SK-N-SH treated with all-trans-retinoic acid at 6 μM for 48 hours (cell line): ENCODE data around the gene SMOC1.

Experiments
- ATAC-seq: fragments of 200-7000 bp; cut with Tn5 transposase; 3 replicates; pipeline ENCODE4 v1.9.1; 2020; ENCODE audit warnings: mild to moderate bottlenecking, moderate library complexity
- BACH2 ChIP-seq: fragments of 250-450 bp; sonication (Bioruptor Pico); IDR thresholded peaks from 2 replicates; pipeline ENCODE4 v1.9.0; 2021; ENCODE audit warnings: mild to moderate bottlenecking, borderline replicate concordance
- CSDC2 ChIP-seq: fragments of 250-450 bp; sonication (Bioruptor Pico); IDR thresholded peaks from 2 replicates; pipeline ENCODE4 v1.5.0; 2020; ENCODE audit warnings: mild to moderate bottlenecking, moderate library complexity
- ESRRG ChIP-seq: fragments of 250-450 bp; sonication (Bioruptor Pico); IDR thresholded peaks from 2 replicates; pipeline ENCODE4 v1.6.1; 2021; ENCODE audit warnings: mild to moderate bottlenecking
- GLIS3 ChIP-seq: fragments of 250-450 bp; sonication (Bioruptor Pico); IDR thresholded peaks from 2 replicates; pipeline ENCODE4 v1.5.0; 2020; ENCODE audit warnings: mild to moderate bottlenecking, moderate library complexity
- ISL1 ChIP-seq: fragments of 250-450 bp; sonication (Bioruptor Pico); IDR thresholded peaks from 2 replicates; pipeline ENCODE4 v2.1.2; 2022; ENCODE audit warnings: mild to moderate bottlenecking, moderate library complexity
- OSR1 ChIP-seq: fragments of 250-450 bp; sonication (Bioruptor Pico); IDR thresholded peaks from 2 replicates; pipeline ENCODE4 v1.8.0; 2022; ENCODE audit warnings: moderate library complexity, mild to moderate bottlenecking, inconsistent platforms
- PPARA ChIP-seq: fragments of 250-450 bp; sonication (Bioruptor Pico); IDR thresholded peaks from 2 replicates; pipeline ENCODE4 v1.5.0; 2020; ENCODE audit warnings: mild to moderate bottlenecking, borderline replicate concordance
- RARB ChIP-seq: fragments of 250-450 bp; sonication (Bioruptor Pico); IDR thresholded peaks from 2 replicates; pipeline ENCODE4 v1.8.0; 2021; ENCODE audit warnings: mild to moderate bottlenecking, moderate library complexity
- SNAI2 ChIP-seq: fragments of 250-450 bp; sonication (Bioruptor Pico); IDR thresholded peaks from 2 replicates; pipeline ENCODE4 v1.5.0; 2020; ENCODE audit warnings: mild to moderate bottlenecking, moderate library complexity
- TCF4 ChIP-seq: fragments of 250-450 bp; sonication (Bioruptor Pico); IDR thresholded peaks from 2 replicates; pipeline ENCODE4 v1.8.0; 2021; ENCODE audit warnings: mild to moderate bottlenecking, moderate library complexity, borderline replicate concordance
- TOX ChIP-seq: fragments of 250-450 bp; sonication (Bioruptor Pico); IDR thresholded peaks from 2 replicates; pipeline ENCODE4 v1.8.0; 2021; ENCODE audit warnings: mild to moderate bottlenecking, moderate library complexity, borderline replicate concordance
- ZC3H10 ChIP-seq: fragments of 250-450 bp; sonication (Bioruptor Pico); IDR thresholded peaks from 2 replicates; pipeline ENCODE4 v1.5.1; 2021; ENCODE audit warnings: mild to moderate bottlenecking, moderate library complexity
- ZFP3 ChIP-seq: fragments of 250-450 bp; sonication (Bioruptor Pico); IDR thresholded peaks from 2 replicates; pipeline ENCODE4 v1.5.0; 2020; ENCODE audit warnings: mild to moderate bottlenecking, moderate library complexity
- ZFP30 ChIP-seq: fragments of 450-650 bp; formaldehyde crosslinking; IDR thresholded peaks from 2 replicates; pipeline ENCODE4 v1.5.0; 2022; ENCODE audit warnings: mild to moderate bottlenecking, moderate library complexity
- ZNF565 ChIP-seq: fragments of 450-650 bp; formaldehyde crosslinking; conservative IDR thresholded peaks from 2 replicates; pipeline ENCODE4 v1.5.0; 2020; ENCODE audit warnings: low read depth, mild to moderate bottlenecking, moderate library complexity
- ZNF70 ChIP-seq: fragments of 450-650 bp; formaldehyde crosslinking; IDR thresholded peaks from 2 replicates; pipeline ENCODE4 v1.5.0; 2020; ENCODE audit warnings: mild to moderate bottlenecking, moderate library complexity
- ZNF8 ChIP-seq: fragments of 450-650 bp; formaldehyde crosslinking; IDR thresholded peaks from 2 replicates; pipeline ENCODE4 v1.5.0; 2020; ENCODE audit warnings: mild to moderate bottlenecking, moderate library complexity
- TF ChIP-seq, protein P1 (sequence below): fragments of 250-450 bp; sonication (Bioruptor Pico); IDR thresholded peaks from 2 replicates; pipeline ENCODE4 v1.8.0; 2021; ENCODE audit warnings: low read depth, mild to moderate bottlenecking, moderate library complexity, borderline replicate concordance
- TF ChIP-seq, protein P2 (sequence below): fragments of 250-450 bp; sonication (Bioruptor Pico); IDR thresholded peaks from 2 replicates; pipeline ENCODE4 v1.5.0; 2020; ENCODE audit warnings: mild to moderate bottlenecking, moderate library complexity
- TF ChIP-seq, protein P3 (sequence below): fragments of 250-450 bp; sonication (Bioruptor Pico); IDR thresholded peaks from 2 replicates; pipeline ENCODE4 v1.8.0; 2020; ENCODE audit warnings: mild to moderate bottlenecking, moderate library complexity, borderline replicate concordance
- TF ChIP-seq, protein P4 (sequence below): fragments of 250-450 bp; sonication (Bioruptor Pico); IDR thresholded peaks from 2 replicates; pipeline ENCODE4 v1.5.1; 2021; ENCODE audit warnings: mild to moderate bottlenecking, moderate library complexity
- TF ChIP-seq, protein P5 (sequence below): fragments of 250-450 bp; sonication (Bioruptor Pico); IDR thresholded peaks from 2 replicates; pipeline ENCODE4 v1.5.1; 2020; ENCODE audit warnings: low read depth, mild to moderate bottlenecking, moderate library complexity

Gene SMOC1

DNA sequence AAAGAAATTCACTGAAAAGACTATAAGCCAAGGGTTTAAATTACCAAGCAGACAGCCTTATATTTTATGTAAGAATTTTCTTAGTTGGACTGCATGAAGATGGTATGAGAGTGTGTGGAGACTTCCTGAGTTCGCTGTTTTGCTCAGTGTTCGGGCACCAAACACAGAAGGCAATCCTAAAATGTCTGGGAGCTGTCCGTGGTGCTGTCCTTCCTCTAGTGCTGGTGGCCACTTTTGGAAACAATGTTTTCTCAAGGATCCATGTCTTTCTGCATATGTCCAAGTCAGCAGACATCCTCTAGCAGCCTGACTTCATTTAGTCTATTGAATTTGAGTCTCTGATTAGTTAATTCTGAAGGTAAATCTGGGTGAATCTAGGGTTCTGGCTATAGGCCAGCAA lies 173.8 kb downstream of the SMOC1 start (continued):
- TF ChIP-seq ZC3H10 (CRISPR knock-in tag), result no peak
- TF ChIP-seq TOX (CRISPR knock-in tag), result no peak
- no peak for TF ChIP-seq ESRRG (CRISPR knock-in tag)
- no peak for TF ChIP-seq ZNF70 (CRISPR knock-in tag)

DNA sequence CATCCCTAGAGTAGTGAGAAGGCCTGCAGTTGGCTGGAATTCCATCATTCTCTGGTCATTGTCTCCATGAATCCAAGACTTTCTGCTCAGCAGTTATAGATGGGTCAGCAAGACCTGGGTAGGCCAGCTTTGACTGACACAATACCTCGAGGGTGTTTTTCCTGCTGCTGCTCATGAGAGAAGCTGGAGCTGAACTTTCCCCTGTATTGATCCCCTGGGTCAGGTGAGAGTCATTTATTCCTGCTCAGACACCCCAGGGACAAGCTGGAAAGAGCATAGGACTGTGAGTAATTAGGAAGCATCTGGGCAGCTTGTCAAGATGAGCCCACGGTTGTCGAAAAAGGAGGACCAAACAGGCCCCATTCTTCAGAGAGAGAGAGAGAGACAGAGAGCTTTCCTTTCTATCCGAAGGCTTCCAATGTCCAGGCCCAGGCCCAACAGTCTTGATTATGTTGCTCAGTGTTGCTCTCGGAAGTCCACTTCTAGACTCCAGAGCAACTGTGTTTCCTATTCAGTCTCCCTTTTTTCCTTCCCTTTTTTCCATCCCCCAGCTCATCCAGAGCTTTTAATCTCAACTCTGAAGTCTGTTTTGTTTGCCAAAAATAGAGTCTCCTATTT lies 178.4 kb downstream of the SMOC1 start:
- TF ChIP-seq CSDC2 (CRISPR knock-in tag) (no peak), PPARA (CRISPR knock-in tag) (no peak), GLIS3 (CRISPR knock-in tag) (no peak), BACH2 (CRISPR knock-in tag) (no peak), ESRRG (CRISPR knock-in tag) (no peak)
- TF ChIP-seq, protein P1, sequence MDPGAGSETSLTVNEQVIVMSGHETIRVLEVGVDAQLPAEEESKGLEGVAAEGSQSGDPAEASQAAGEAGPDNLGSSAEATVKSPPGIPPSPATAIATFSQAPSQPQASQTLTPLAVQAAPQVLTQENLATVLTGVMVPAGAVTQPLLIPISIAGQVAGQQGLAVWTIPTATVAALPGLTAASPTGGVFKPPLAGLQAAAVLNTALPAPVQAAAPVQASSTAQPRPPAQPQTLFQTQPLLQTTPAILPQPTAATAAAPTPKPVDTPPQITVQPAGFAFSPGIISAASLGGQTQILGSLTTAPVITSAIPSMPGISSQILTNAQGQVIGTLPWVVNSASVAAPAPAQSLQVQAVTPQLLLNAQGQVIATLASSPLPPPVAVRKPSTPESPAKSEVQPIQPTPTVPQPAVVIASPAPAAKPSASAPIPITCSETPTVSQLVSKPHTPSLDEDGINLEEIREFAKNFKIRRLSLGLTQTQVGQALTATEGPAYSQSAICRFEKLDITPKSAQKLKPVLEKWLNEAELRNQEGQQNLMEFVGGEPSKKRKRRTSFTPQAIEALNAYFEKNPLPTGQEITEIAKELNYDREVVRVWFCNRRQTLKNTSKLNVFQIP (CRISPR knock-in tag), result no peak
- TF ChIP-seq, protein P2, sequence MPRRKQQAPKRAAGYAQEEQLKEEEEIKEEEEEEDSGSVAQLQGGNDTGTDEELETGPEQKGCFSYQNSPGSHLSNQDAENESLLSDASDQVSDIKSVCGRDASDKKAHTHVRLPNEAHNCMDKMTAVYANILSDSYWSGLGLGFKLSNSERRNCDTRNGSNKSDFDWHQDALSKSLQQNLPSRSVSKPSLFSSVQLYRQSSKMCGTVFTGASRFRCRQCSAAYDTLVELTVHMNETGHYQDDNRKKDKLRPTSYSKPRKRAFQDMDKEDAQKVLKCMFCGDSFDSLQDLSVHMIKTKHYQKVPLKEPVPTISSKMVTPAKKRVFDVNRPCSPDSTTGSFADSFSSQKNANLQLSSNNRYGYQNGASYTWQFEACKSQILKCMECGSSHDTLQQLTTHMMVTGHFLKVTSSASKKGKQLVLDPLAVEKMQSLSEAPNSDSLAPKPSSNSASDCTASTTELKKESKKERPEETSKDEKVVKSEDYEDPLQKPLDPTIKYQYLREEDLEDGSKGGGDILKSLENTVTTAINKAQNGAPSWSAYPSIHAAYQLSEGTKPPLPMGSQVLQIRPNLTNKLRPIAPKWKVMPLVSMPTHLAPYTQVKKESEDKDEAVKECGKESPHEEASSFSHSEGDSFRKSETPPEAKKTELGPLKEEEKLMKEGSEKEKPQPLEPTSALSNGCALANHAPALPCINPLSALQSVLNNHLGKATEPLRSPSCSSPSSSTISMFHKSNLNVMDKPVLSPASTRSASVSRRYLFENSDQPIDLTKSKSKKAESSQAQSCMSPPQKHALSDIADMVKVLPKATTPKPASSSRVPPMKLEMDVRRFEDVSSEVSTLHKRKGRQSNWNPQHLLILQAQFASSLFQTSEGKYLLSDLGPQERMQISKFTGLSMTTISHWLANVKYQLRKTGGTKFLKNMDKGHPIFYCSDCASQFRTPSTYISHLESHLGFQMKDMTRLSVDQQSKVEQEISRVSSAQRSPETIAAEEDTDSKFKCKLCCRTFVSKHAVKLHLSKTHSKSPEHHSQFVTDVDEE (CRISPR knock-in tag), result no peak
- ATAC-seq, result no peak

DNA sequence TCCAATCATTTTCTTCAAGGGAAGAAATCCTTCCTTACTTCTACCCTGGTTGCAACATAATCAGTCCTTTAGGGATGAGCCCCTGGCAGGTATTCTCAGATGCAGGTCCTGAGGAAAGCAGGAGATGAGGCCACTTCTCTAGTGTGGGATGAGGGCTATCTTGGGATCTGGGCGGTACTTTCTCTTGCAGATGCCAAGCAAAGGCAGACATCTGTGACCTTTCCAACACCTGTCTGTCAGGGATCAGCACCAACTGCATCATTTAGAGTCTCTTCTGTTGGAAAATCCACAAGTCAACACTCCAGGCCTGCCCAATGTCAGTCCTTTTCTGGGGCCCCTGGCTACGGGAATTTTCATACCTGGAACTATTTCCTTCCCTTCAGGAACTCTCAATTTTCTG lies 180.3 kb downstream of the SMOC1 start:
- ATAC-seq, result no peak
- TF ChIP-seq, protein P3, sequence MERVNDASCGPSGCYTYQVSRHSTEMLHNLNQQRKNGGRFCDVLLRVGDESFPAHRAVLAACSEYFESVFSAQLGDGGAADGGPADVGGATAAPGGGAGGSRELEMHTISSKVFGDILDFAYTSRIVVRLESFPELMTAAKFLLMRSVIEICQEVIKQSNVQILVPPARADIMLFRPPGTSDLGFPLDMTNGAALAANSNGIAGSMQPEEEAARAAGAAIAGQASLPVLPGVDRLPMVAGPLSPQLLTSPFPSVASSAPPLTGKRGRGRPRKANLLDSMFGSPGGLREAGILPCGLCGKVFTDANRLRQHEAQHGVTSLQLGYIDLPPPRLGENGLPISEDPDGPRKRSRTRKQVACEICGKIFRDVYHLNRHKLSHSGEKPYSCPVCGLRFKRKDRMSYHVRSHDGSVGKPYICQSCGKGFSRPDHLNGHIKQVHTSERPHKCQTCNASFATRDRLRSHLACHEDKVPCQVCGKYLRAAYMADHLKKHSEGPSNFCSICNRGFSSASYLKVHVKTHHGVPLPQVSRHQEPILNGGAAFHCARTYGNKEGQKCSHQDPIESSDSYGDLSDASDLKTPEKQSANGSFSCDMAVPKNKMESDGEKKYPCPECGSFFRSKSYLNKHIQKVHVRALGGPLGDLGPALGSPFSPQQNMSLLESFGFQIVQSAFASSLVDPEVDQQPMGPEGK (CRISPR knock-in tag), result no peak
- TF ChIP-seq ZNF565 (CRISPR knock-in tag) (no peak), CSDC2 (CRISPR knock-in tag) (no peak), SNAI2 (CRISPR knock-in tag) (no peak), ZC3H10 (CRISPR knock-in tag) (no peak), PPARA (CRISPR knock-in tag) (no peak), TCF4 (CRISPR knock-in tag) (no peak), OSR1 (CRISPR knock-in tag) (no peak), ZNF70 (CRISPR knock-in tag) (no peak), ISL1 (no peak), RARB (no peak), ZFP30 (CRISPR knock-in tag) (no peak), ESRRG (CRISPR knock-in tag) (no peak), BACH2 (CRISPR knock-in tag) (no peak), ZNF8 (CRISPR knock-in tag) (no peak), ZFP3 (CRISPR knock-in tag) (no peak), TOX (CRISPR knock-in tag) (no peak)
- TF ChIP-seq, protein P4, sequence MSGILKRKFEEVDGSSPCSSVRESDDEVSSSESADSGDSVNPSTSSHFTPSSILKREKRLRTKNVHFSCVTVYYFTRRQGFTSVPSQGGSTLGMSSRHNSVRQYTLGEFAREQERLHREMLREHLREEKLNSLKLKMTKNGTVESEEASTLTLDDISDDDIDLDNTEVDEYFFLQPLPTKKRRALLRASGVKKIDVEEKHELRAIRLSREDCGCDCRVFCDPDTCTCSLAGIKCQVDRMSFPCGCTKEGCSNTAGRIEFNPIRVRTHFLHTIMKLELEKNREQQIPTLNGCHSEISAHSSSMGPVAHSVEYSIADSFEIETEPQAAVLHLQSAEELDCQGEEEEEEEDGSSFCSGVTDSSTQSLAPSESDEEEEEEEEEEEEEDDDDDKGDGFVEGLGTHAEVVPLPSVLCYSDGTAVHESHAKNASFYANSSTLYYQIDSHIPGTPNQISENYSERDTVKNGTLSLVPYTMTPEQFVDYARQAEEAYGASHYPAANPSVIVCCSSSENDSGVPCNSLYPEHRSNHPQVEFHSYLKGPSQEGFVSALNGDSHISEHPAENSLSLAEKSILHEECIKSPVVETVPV (CRISPR knock-in tag), result no peak
- TF ChIP-seq, protein P2 (CRISPR knock-in tag), result no peak
- TF ChIP-seq, protein P5, sequence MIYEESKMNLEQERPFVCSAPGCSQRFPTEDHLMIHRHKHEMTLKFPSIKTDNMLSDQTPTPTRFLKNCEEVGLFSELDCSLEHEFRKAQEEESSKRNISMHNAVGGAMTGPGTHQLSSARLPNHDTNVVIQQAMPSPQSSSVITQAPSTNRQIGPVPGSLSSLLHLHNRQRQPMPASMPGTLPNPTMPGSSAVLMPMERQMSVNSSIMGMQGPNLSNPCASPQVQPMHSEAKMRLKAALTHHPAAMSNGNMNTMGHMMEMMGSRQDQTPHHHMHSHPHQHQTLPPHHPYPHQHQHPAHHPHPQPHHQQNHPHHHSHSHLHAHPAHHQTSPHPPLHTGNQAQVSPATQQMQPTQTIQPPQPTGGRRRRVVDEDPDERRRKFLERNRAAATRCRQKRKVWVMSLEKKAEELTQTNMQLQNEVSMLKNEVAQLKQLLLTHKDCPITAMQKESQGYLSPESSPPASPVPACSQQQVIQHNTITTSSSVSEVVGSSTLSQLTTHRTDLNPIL, result no peak
